COR-L47 (cell line): ENCODE measurements around the gene PCID2.

Source experiments
- DNase-seq: peaks from one replicate; lab custom pipeline; 2025; lab: John Stamatoyannopoulos, UW

The PCID2 gene

DNA sequence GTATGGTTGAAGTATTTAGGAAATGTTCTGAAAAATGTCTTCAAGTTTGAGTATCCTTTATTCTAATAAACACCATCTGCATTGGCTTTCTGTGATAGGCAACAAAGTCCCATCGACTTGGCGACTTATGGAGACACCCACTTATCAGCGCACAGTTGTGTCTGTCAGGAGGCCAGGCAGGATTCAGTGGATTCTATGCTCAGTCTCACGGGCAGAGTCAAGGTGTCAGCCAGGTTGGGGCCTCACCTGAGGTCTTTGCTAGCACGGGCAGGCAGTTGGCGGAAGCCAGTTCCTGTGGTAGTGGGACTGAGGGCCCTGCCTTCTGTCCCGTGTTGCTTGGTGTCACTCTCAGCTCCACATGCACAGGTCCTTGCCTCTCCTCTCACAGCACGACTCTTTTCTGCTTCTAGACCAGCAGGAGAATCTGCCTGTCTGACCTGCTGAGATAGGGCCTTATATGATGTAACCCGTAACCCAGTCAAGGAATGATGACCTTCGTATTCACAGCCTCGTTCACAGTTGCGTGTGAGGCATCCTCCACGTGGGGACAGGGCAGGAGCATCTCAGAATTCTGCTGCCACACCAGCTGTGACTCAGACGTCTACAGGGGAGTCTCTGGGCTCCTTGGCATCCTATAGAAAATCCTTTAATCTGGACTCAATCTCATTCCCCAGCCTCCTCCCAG, 10.9 kb upstream of the PCID2 start:
- no peak for DNase-seq

DNA sequence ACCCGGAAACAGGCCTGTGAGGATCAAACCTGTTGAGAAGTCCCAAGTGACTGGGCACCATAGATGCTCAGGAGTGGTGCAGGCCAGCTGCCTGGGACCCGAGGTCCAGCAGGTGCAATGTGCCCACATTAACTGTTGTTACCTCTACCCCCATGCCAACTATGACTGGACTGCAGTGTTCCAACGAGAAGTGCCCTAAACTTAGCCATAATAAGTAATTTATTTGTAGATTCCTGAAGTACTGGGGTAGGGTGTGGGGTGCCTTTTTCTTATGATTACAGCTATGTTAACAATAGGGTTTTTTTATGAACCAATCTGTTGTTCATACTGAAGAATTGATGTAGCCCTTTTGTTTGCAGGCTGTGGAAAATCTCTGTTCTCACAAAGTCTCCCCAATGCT, 10.1 kb upstream of the PCID2 start:
- no peak for DNase-seq

DNA sequence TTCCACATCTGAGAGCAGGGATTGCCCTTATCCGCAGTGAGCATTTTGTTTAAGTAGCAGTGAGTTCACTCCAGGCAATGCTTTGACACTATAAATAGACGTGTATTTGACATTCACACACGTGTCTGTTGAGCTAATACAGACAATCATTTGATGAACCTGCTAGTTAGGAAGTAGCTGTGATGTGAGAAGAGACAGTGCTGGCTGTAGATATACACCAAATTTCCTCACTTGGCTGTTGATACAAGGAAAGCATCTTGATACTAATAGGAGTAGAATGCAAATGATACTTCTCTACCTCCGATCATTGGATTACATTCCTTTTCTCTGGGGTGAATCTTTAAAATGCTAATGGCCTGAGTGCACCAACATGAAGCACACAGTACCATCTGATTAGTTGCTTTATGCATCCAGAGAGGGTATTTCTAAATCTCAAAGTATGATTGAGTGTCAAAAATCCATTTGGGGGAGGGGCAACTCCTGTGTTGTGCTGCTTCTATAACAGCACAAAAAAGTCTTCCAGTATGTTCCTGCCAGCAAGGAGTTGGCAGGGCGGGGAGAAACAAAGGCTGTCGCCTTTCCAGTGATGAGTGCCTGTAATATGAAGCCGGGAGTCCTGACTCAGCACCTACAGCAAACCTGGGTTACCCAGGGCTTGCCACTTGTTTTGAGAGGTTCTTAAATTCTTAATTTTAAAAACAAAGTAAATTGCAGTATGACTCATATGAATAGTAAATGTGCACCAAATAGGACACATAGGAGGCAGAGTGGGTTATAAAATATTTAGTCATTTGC, 8.0 kb upstream of the PCID2 start:
- peak; percentile 16 for DNase-seq

DNA sequence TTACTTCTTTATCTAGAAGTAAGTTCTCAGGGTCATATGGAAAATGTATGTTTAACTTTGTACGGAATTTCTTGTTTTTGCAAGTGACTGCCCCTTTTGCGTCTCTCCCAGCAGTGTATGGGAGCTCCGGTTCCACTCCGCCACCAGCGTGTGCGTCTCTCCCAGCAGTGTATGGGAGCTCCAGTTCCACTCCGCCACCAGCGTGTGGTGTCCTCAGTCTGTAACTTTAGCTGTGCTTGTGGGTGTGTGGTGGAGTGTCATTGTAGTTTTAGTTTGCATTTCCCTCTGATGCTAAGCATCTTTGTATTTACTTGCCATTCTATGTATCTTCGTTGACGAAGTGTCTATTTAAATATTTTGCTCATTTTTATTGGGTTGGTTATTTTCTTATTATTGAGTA, 3.3 kb upstream of the PCID2 start:
- peak; percentile 33 for DNase-seq

DNA sequence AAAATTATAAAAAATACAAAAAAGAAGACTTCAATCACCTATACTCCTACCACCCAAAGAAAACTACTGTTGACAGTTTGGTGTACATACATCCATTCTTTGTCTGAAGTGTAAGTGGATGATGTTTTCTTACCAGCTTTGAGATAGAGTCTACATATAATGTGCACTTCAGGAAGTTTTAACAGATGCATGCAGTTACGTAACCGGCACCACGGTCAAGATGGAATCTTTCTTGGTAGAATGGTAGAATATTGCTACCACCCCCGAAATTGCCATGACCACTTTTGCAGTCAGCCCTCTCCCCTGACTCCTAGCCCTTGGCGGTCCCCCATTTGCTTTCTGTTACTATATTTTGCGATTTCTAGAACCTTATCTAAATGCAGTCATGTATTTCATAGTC, 2.4 kb upstream of the PCID2 start:
- no peak for DNase-seq

DNA sequence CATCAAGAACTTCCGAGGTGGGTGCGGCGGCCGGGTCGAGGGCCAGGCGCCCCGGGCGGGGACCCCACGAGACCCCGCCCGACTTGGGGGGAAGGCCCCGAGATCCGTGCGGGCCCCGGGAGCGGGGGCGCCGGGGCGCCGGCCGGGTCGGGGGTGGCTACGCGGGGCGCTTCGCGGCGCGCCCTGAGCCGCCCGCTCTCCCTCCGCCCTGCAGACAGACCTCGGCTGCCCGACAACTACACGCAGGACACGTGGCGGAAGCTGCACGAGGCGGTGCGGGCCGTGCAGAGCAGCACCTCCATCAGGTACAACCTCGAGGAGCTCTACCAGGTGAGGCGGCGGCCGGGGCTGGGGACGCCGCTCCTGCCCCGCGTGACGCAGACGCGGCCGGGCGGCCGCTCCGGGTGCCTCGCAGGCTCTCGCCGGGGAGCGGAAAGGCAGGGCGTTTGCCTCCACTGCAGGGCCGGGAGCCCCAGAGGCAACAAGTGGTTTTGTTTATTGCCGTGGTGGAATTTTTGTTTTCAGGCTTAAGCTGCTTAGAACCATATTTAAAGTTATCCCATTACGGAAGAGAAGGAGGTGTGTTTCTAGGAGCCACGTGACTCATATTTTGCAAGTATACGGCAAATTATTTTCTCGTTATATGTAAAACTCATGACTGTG, 1.4 kb upstream of the PCID2 start:
- peak; percentile 68 for DNase-seq

DNA sequence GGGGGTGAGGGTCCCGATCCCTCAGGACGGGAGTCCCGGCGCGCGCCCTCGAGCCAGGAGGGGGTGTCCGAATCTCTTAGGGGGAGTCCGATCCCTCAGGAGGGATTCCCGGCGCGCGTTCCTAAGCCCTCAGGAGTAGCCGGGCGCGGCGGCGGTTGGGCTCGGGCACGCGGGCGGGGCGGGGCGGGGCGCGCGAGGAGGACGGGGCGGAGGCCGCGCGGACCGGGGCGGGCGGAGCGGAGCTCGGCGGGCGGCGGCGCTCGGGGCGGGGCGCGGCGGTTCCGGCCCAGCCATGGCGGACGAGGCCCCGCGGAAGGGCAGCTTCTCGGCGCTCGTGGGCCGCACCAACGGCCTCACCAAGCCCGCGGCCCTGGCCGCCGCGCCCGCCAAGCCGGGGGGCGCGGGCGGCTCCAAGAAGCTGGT, 878 bp upstream of the PCID2 start, which contains the start of gene CUL4A:
Gene CUL4A (plus strand): TSS at position 278 of the 423 bp plus-strand sequence. CDS start 15 bp downstream, at position 293.
- DNase-seq = peak; percentile 74

DNA sequence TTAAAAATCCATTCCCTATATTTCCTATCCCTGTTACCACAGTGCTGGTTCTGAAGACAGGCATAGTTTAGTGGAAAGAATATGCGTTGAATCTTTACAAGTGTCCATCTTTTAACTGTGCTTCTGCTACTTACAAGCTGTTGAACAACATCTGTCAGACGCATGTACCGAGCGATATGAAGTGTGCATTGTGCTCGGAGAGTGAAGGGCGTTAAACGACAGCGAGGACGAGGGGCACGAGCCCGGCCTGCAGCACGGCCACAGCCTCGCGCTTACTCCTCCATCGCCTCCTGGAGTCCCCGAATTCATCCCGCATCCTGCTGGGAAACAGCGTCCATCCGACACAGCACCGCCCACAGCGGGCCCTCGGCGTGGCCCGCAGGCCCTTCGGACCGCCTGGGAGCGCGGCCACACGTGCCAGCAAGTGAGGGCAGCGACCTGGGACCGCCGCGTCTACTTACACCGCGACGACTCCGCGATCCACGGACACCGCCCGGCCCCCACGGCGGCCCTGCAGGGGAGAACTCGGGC, 514 bp downstream of the PCID2 start:
- DNase-seq = peak; percentile 17

DNA sequence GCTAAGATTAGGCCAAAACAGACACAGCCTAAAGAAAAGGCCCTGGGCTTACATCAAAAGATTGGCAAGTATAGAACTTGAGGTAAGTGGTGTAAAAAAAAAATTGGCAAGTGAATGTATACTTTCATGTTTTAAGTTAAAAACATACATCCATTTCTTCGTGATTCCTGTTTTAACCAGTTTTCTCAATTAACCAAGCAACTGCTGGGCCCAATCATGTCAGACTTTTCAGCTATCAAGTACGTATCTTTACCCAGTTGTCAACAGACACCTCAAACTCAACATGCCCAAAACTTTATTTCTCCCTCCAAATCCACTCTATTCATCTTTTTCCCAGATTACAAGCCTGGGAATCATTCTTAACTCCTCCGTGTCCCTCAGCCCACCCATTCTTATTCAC, 1.0 kb downstream of the PCID2 start:
- DNase-seq = no peak

DNA sequence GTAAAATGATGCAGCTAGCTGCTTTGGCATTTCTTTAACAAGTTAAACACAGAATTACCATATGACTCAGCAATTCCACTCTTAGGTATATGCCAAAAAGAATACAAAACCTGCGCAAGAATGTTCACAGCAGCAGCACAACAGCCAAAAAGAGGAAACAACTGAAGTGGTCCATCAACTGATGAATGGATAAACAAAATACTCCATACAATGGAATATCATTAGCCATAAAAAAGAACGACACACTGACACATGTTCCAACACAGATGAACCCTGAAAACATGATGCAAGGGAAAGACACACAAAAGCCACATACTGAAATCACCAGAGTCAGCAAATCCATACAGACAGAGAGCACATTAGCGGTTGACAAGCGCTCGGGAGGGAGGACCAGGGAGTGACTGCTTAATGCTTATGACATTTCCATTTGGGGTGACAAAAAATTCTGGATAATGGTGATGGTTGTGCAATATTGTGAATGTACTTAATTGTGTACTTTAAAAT, 3.0 kb downstream of the PCID2 start:
- DNase-seq = no peak

DNA sequence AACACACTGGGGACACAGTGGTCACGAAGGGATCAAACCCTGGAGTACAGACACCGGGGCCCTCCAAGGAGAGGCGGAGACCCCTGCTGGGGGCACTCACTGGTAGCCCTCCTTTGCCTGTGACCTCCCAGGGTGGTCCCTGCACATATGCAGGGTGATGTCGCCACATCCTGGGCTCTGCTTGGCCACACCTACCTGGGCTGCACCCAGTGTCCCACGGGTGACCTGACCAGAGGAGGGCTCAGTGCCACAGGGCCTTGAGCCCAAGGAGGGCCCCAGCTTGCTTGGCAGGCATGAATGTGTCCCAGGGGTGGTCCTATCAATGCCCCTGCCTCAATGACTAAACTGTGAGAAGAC, 4.1 kb downstream of the PCID2 start:
- no peak for DNase-seq

DNA sequence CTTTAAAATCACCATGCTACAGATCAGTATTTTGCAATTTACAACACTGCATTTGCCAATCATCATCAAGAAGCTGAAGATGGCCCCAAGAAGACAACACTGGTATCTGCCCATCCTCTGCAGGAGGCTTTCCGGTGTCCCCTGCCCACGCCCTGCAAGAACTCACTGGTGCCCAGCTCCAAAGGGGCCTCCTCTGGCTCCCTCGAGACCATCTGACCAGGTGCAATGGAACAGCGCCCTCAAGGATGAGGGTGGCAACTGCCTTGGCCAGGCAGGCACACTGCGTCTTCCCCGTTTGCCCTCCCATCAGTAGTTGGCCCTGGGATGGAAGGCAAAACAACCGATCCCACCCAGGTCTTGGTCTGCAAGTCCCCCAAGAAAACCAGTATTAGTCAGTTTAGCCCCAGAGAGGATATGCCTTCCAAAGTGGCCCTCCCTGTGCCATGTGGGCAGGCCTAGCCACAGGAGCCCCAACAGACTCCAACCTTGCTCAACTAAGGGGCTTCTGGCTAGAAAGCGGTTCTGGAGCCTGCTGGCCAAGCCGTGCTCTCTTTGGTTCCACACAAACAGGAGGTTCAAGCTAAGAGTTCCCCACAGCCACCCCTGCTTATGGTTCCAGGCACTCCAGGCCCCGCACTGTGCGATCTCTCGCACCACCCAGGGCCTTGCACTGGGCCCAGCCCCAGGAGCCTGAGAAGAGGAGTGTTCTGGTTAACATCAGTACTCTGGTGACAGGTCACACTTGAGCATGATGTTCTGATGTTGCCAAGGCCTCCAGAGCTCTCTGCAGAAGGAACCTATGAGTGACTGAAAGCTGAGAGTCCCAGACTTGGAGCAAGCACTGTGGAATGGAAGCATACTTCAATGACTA, 4.7 kb downstream of the PCID2 start:
- DNase-seq = no peak

DNA sequence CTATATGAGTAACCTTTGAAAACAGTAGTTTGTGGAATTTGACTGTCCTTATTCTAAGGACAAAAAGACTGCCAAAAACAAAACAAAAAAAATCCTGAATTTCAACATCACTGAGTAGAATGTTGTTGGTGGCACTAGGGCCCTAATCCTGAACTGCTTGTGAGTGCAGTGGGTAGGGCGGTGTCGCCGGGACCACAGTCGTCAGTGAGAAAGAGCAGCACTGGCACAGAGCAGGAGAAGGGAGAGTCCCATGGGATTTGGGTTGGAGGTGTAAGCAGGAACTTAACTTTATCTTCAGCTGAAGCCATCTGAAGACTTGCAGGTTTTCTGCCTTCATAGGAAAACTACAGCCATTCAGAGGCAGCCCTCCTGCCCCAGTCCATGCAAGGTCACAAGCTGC, 5.6 kb downstream of the PCID2 start:
- DNase-seq = no peak

DNA sequence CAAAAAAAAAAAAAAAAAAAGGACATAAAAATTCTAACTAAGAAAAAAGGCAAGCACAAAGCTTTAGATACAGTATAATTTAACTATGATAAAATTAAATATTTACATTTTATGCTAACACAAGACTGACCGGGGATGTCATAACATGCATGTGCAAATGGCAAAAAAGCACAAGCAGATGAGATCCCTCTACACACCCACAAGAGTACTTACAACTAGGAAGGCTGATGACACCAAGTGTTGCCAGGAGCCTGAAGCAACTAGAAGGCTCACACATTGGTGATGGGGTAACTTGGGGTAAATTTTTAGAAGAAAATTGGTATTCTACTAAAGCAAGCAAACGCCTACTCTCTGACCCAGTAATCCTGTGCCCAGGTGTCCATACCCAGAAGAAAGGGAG, 6.7 kb downstream of the PCID2 start:
- DNase-seq = no peak

DNA sequence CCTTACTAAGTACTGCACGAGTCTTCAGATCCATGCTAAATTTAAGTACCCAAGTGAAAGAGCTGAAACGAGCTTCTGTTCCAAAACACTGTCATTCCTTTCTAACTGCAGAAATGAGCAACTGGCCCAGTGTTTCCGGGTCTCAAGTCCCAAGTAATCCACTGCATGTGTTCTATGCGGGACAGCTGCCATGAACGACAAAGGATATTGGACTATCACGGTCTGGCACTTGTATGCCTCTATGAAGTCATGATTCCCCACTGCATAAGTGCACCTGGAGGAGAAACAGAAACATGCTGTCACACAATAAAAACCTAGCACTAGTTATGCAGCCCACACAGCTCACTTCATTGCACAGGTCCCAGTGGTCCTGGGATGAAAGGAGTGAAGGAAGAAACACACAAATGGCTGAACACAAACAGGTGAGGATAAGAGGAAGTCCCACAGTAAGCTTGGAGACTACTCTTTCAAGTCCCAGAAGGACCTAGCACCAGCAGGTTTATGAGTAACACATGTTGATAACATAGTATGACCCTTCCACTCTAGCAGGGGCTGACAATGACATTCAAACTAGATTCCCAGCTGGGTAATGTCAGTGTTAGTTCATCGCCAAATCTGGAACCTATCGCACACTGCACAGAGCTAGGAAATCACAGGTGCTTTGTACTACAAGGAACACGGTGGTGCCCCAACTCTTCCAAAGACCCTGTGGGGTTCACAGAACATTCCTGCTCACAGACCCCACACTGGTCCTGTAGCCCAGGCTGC, 11.3 kb downstream of the PCID2 start:
- DNase-seq = no peak

DNA sequence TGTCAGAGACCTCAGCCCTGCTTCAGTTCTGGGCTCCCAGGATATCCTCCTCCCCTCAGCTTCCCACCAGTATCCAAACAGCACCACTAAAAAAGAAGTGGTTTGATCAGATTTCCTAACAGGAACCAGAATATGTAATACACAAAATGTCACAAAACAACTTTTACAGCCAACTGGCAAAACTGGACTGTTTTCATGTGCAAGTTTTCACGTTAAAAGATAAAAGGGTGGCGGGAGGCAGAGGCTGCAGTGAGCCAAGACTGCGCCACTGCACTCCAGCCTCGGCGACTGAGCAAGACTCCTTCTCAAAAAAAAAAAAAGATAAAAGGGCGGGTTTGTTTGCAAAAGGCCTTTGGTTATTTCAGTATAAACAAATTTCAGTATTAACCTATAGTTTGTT, 13.1 kb downstream of the PCID2 start:
- DNase-seq = no peak

DNA sequence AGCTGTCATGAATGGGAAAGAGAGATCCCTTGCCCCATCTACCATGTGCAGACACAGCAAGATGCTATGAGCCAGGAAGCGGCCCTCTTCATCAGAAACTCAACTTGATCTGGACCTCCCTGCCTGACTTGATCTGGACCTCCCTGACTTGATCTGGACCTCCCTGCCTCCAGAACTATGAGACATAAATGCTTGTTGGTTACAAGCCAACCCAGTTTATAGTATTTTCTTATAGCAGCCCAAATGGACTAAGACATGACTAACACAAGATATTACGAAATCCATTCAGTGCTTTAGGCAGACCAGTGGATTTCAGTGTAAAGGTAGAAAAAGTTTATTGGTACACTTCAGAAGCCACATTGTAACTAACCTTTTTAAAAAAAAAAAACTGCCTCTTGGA, 15.6 kb downstream of the PCID2 start:
- DNase-seq = no peak

DNA sequence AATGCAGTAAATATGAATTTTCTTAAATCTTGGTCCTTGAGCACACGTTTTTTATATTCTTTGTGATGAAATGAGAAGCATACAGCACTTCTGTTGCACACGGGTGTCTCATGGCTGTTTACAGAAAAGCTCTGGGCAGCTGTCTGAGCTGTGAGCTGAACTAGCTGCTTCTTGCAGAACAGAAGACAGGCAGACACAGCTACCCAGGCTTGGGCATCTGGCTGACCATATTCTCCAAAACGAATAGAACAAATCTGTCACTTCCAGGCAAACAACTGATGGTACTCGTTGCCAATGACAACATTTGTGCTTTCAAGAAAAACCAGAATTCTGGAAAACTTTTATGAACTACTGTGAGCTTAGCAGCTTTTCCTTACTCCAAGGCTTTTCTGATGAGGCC, 16.2 kb downstream of the PCID2 start:
- no peak for DNase-seq

DNA sequence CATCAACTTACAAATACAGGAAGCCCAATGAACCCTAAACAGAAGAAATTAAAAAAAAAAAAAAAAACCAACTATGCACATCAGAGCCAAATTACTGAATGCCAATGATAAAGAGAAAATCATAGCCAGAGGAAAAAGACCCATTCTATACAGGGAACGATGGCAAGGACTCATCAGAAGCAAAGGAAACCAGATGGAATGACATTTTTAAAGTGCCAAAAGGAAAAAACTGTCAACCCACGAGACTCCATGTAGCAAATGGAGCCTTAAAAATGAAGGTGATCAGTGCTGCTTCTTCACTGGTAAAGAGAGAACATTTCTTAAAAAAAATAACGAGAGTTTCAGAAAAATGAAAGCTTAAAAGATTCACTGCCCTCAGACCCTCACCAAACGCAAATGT, 18.3 kb downstream of the PCID2 start:
- no peak for DNase-seq

DNA sequence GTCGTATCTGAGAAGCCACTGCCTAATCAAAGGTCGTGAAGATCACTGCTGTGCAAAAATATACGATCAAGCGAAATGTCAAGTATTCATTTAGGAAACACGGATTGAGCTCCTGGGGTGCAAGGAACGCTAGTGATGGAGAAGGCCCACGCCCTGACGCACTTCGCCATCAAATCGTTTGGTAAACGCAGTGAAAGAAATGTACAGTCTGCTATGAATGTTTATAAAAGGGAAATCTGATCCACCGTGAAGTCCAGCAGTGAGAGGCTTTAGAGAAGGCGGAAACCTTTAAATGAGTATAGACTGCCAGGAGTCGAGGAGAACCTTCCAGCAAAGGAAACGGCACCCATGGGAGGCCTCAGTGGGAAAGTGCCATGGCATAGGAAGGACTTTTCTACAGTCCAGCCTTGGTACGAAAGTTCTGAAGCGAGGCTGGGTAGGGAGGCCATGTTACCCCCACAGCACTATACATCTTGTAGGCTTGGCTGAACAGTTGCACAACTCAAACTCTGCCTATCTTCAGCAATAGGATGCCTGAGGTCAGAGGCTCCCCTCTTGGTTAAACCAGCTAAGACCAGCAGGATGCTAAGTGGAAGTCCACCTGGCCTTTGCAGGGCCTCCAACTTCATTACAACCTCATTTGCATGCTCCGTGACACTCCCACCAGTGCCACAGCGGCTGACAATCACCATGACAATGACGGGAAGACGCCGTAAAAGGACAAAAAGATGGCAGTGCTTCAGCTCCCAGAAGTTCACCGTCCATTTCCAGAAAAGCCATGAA, 20.4 kb downstream of the PCID2 start:
- DNase-seq = no peak
